Chondrocyte (in vitro differentiated cells): ENCODE data around the gene AHSG. TPM values are rescaled to one million over a fixed set of nuclear protein-coding genes. Genes with fewer than 3 reads are reported as not detected.

Experiments
- DNase-seq: peaks from one replicate; pipeline ENCODE4 v3.0.0; 2021; ENCODE audit warnings: mixed read lengths, low spot score
- H3K27ac Mint-ChIP-seq: one replicate; pipeline ENCODE4 v1.8.0; 2021; ENCODE audit warnings: mild to moderate bottlenecking, moderate library complexity, mixed read lengths; ENCODE audit not compliant: unreplicated experiment
- H3K27me3 Mint-ChIP-seq: 2 replicates; pipeline ENCODE4 v1.8.0; 2021; ENCODE audit warnings: low read depth, mixed read lengths
- H3K36me3 Mint-ChIP-seq: 2 replicates; pipeline ENCODE4 v1.8.0; 2021; ENCODE audit warnings: low read depth, mixed read lengths
- H3K4me1 Mint-ChIP-seq: 2 replicates; pipeline ENCODE4 v1.8.0; 2021; ENCODE audit warnings: low read depth, mild to moderate bottlenecking, mixed read lengths
- H3K4me3 Mint-ChIP-seq: one replicate; pipeline ENCODE4 v1.8.0; 2021; ENCODE audit warnings: mild to moderate bottlenecking, moderate library complexity, mixed read lengths; ENCODE audit not compliant: unreplicated experiment
- H3K9me3 Mint-ChIP-seq: 2 replicates; pipeline ENCODE4 v1.8.0; 2021; ENCODE audit warnings: low read depth, mixed read lengths
- total RNA-seq: library from RNA; stranded (reverse); gene quantifications from 3 replicates; pipeline ENCODE4 v1.2.1, GENCODE V29; 2021
- TF ChIP-seq, protein P1 (sequence below): fragments of 200-600 bp; sonication (generic); IDR thresholded peaks from 2 replicates; pipeline ENCODE4 v1.5.0; 2021; ENCODE audit warnings: antibody characterized with exemption, mild to moderate bottlenecking, moderate library complexity

Gene AHSG
- total RNA-seq, 1 donor from 2014 or later, result not detected

- Mint-ChIP-seq H3K27me3 (no peaks in the 10 kb centered on the region), H3K36me3 (no peaks in the 10 kb centered on the region), H3K4me3 (no peak overlapping the region), H3K9me3 (no peaks in the 10 kb centered on the region), H3K27ac (no peak overlapping the region), H3K4me1 (peaks cover 10% of the 10 kb centered on the region)
- TF ChIP-seq, protein P1, sequence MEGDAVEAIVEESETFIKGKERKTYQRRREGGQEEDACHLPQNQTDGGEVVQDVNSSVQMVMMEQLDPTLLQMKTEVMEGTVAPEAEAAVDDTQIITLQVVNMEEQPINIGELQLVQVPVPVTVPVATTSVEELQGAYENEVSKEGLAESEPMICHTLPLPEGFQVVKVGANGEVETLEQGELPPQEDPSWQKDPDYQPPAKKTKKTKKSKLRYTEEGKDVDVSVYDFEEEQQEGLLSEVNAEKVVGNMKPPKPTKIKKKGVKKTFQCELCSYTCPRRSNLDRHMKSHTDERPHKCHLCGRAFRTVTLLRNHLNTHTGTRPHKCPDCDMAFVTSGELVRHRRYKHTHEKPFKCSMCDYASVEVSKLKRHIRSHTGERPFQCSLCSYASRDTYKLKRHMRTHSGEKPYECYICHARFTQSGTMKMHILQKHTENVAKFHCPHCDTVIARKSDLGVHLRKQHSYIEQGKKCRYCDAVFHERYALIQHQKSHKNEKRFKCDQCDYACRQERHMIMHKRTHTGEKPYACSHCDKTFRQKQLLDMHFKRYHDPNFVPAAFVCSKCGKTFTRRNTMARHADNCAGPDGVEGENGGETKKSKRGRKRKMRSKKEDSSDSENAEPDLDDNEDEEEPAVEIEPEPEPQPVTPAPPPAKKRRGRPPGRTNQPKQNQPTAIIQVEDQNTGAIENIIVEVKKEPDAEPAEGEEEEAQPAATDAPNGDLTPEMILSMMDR, result no peak
- no peak for DNase-seq
Measured at GRCh38 chr3:186594591-186595113, 18.2 kb upstream of the AHSG start.

- DNase-seq, result no peak
- TF ChIP-seq, protein P1, result no peak
- H3K36me3 Mint-ChIP-seq, result no peaks in the 10 kb centered on the region
- H3K27me3 Mint-ChIP-seq, result no peaks in the 10 kb centered on the region
- no peak overlapping the region for H3K4me3 Mint-ChIP-seq
- H3K4me1 Mint-ChIP-seq, result peaks cover 10% of the 10 kb centered on the region
- no peak overlapping the region for H3K27ac Mint-ChIP-seq
- no peaks in the 10 kb centered on the region for H3K9me3 Mint-ChIP-seq
Measured at GRCh38 chr3:186596568-186597287, 16.1 kb upstream of the AHSG start.

DNA sequence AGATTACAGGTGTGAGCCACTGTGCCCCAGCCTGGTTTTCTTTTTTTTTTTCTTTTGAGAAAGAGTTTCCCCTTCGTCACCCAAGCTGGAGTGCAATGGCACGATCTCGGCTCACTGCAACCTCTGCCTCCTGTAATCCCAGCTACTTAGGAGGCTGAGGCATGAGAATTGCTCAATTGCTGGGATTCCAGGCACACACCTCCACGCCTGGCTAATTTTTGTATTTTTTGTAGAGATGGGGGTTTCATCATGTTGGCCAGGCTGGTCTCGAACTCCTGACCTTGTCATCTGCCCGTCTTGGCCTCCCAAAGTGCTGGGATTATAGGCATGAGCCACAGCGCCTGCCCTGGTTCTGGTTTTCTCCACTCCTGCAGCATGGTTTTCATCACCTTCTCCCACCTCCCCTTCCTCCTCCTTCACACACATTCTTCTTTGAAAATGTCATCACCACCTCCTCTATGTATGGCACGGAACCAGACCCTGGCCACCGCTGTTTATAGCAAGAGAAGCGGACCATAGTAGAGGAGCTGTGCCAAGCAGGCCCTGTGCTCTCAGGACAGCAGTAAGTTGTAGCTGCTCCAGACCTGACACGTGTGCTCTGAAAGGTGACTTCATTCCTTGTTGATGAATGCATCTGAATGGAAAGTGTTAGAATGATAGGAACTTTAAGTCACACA lies 14.6 kb upstream of the AHSG start:
- peak overlapping the region; percentile 32 for H3K27ac Mint-ChIP-seq
- H3K4me3 Mint-ChIP-seq, result no peak overlapping the region
- TF ChIP-seq, protein P1, result no peak
- peaks cover 2% of the 10 kb centered on the region for H3K27me3 Mint-ChIP-seq
- no peak for DNase-seq
- H3K9me3 Mint-ChIP-seq, result no peaks in the 10 kb centered on the region
- H3K36me3 Mint-ChIP-seq, result no peaks in the 10 kb centered on the region
- H3K4me1 Mint-ChIP-seq, result peaks cover 10% of the 10 kb centered on the region

- Mint-ChIP-seq H3K27me3 (peaks cover 2% of the 10 kb centered on the region), H3K27ac (peak overlapping the region; percentile 32), H3K4me3 (no peak overlapping the region), H3K4me1 (peaks cover 10% of the 10 kb centered on the region), H3K9me3 (no peaks in the 10 kb centered on the region), H3K36me3 (no peaks in the 10 kb centered on the region)
- no peak for DNase-seq
- TF ChIP-seq, protein P1, result no peak
Measured at GRCh38 chr3:186598794-186599141, 14.1 kb upstream of the AHSG start.

DNA sequence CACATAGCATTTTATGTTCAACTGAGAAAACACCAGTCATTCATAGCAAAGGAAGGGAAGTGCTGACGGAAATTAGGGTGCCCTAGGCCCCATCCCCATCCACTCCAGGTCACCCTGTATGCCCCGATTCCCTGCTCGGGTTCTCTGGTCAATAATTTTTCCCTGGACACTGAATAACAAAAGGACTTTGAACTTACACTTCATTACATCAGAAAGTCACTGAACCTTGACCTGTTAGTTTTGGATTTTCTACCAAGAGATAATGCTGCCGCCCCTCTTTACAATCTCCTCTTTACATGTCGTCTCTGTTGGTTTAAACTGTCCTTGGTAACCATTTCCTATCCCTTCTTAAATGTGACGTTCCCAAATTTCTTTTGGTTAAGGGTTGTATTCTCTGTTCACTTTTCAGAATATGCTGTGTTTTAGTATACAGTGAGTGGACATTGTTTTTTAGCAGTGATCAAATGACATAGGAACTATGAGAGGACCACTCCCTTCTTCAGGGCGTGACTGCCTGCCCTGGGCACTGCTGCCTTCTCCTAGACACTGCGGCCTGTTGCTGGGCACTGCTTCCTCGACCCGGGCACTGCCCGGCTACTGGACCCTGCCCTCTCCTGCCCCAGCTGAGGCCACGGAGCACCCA lies 13.6 kb upstream of the AHSG start:
- TF ChIP-seq, protein P1, result no peak
- H3K27me3 Mint-ChIP-seq, result peaks cover 5% of the 10 kb centered on the region
- no peaks in the 10 kb centered on the region for H3K36me3 Mint-ChIP-seq
- H3K9me3 Mint-ChIP-seq, result no peaks in the 10 kb centered on the region
- no peak for DNase-seq
- no peak overlapping the region for H3K27ac Mint-ChIP-seq
- no peak overlapping the region for H3K4me3 Mint-ChIP-seq
- peaks cover 10% of the 10 kb centered on the region for H3K4me1 Mint-ChIP-seq
